Retina (tissue), 1 donor: Measurements from ENCODE around the gene XPO5.
A peak's percentile ranks its signal among the peaks of the same experiment; 100 is the strongest.
"Not testable (repeated sequence)": the region's sequence is repeated elsewhere in the genome, so short reads cannot be mapped to it uniquely, and the experiment has no call there.

Source experiments
- DNase-seq: peaks from one replicate; pipeline ENCODE4 v3.0.0-alpha.2; 2016

Gene XPO5

GRCh38 chr6:43575772-43576551 is at the start of gene XPO5, which contains the start of gene POLH:
TSS of gene XPO5 (minus strand) at chr6:43576038. CDS start at chr6:43575864, 174 bp downstream.
TSS of gene POLH (plus strand) at chr6:43576185. CDS start at chr6:43582320, 6,135 bp downstream.
- DNase-seq, result peak; percentile 96

DNA sequence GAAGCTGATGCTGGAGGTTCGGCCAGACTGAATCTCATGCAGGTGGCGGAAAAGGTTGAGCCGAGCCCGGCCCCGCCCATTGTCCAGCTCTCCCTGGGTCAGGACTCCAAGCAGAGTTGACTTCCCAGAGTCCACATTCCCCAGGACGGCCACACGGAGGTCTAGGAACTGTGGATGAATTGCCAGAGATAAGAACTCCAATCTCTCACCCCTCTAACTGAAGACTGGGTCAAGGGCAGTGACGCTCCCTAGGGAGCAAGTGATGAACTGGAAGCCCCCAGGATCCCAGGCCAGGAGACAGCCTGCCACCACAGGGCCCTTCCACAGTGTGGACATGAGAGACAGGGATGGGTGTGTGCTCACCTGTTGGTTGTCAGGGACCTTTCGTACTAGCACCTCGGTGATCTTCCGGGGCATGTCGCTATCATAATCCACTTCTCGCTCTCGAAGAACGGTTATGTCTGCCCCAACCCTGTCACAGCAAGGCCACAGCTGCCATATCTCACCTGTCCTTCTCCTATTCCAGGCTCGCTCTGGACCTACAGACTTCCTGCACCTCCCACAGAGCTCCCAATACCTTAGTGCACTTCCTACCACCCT is 49.7 kb upstream of the XPO5 start:
- DNase-seq, result no peak

DNA sequence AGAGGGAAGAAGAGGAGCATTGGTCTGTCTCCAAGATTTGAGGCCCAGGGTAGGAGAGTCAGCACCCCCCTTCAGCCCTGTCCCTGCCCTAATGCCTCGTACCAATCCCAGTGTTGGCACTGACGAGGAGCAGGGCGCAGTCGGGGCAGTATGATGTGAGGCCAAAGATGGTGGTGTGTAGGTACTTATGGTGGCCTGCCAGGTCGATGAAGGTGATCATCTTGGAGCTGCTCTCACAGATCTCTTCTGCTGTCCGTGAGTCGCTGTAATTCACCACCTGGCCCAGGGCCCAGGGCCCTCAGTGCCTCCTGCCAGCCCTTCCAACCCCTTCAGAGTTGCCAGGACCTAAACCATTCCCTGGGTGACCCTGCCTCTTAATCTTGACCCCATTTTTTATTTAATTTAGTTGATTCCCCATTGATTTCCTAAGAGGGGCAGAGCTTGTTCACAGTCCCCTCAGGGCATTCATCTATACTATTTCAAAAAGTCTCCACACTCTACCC is 49.0 kb upstream of the XPO5 start:
- no peak for DNase-seq

GRCh38 chr6:43623880-43624785 is 48.3 kb upstream of the XPO5 start:
- DNase-seq, result no peak

DNA sequence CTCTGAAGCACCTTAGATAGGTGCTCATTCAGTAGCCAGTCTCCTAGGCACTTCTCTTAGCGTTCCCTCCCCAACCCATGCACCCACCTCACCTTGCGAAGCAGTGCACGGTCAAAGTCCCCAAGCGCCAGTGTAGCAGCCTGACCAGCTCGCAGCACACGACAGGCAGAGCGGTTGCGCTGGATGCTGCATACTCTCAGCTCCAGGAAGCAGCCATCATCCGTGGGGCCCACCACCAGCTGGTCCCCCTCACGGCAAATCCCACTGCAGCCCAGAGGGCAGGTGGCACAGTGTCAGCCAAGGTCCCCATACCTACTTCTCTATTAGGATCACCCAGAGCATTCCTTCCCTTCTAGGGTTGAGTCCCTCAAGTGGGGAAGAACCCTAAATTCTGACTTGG is 46.7 kb upstream of the XPO5 start:
- no peak for DNase-seq

GRCh38 chr6:43621836-43622180 is 46.0 kb upstream of the XPO5 start:
- no peak for DNase-seq

DNA sequence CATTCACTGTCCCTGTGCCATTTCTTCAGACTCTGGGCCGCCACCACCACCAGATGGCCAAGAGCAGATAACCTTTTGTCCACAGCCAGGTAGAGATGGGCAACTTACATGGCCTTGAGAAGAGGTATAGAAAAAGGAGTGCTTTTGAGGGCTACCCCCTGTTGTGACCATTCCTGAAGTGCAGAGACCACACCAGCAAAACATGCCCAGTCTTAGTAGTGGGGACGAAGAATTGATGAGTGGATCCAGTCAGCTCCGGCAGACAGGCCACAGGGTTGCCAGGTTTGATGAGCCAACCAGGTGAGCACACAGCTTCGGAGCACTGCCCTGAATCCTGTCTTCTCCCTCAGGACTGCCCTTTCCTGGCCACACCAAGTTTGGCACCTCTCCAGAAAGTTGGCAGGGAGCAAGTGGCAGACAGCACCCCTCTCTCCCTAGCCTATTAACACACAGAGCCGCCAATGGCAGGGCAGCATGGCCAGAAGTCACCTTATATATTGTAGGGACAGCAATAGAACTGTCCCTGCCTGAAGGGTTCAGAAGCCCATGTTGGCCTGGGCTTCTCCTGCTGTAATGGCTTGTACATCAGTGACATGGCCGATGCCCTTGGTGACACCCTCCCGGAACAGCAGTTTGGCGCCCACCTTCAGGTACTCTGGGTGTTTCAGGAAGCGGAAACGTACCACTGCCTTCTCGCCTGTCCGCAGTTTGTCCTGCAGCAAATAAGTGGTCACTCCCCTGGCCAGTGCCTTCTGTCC is 45.4 kb upstream of the XPO5 start:
- no peak for DNase-seq

GRCh38 chr6:43616725-43617472 is 41.1 kb upstream of the XPO5 start:
- no peak for DNase-seq

- no peak for DNase-seq
Measured at GRCh38 chr6:43614396-43614730, 38.5 kb upstream of the XPO5 start.

DNA sequence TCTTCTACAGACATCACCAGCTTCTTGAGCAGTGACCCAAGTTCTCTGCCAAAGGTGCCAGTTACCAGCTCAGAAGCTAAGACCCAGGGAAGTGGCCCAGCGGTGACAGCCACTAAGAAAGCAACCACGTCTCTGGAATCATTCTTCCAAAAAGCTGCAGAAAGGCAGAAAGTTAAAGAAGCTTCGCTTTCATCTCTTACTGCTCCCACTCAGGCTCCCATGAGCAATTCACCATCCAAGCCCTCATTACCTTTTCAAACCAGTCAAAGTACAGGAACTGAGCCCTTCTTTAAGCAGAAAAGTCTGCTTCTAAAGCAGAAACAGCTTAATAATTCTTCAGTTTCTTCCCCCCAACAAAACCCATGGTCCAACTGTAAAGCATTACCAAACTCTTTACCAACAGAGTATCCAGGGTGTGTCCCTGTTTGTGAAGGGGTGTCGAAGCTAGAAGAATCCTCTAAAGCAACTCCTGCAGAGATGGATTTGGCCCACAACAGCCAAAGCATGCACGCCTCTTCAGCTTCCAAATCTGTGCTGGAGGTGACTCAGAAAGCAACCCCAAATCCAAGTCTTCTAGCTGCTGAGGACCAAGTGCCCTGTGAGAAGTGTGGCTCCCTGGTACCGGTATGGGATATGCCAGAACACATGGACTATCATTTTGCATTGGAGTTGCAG is 38.0 kb upstream of the XPO5 start:
- DNase-seq, result no peak

DNA sequence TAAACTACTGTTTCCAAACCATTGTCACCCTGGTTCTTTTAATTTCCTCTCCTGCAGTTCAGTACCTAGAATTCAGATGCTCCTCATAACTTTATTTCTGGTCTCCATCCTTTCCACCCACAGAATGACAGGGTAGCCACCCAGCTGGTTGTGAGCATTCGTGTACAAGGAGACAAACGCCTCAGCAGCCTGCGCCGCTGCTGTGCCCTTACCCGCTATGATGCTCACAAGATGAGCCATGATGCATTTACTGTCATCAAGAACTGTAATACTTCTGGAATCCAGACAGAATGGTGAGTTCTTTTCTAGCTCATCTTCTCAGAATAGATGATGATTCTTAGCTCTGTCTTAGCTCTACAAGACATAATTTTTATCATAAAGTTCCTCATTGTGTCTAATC is 34.6 kb upstream of the XPO5 start:
- no peak for DNase-seq

DNA sequence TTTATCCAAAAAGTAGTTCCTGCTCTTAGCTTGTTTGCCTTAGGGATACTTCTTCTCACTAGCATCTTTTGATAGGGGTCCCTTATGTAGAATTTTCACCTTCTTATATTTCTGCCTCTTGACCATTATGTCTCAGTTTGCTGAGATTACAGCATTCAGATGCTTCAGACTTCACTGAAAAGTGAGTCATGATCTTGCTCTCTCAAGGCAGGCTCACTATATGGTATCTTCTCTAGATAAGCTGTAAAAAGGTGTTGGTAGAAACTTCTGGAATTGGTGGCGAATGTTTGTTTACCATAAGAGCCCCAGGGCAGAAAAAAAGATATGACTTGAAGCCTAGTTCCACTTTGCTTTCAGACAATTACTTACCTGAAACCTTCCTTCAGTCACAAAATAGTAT is 33.6 kb upstream of the XPO5 start:
- no peak for DNase-seq

DNA sequence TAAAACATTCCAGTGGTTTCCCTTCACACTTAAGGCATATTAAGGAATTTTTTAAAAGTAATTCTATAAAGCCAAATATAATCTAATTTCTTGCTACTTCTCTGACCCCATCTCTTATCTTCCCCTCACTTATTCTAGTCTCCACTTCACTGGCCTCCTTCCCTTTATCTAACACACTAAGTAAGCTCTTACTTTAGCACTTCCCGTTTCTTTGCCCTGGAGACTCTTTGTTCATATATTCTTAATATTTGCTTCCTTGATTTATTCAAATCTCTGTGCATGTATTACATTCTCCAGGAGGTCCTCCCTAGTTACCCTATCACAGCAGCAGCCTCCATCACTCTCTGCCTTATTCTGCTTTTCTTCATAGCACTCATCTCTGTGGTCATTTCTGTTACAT is 33.0 kb upstream of the XPO5 start:
- DNase-seq, result no peak

GRCh38 chr6:43608310-43608763 is 32.5 kb upstream of the XPO5 start:
- peak; percentile 81 for DNase-seq

GRCh38 chr6:43606019-43606418 is 30.2 kb upstream of the XPO5 start:
- DNase-seq, result no peak

DNA sequence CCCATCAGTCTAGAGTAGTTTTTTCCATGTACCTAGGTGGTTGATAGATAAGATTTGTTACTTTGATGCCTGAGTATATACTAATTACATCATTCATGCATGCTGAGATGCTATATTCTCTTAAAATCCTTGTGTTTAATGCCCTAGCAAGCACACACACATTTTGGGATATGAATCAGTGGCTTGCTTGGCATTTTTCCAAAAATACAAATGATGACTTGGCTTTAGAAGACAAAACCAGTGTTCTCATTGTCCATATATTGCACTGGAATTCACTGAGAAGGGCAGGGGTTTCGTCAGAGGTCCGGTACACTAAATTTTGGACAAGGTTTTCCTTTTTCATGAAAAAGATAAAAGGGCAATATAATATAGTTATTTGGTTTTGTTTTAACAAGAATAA is 28.3 kb upstream of the XPO5 start:
- DNase-seq, result no peak

DNA sequence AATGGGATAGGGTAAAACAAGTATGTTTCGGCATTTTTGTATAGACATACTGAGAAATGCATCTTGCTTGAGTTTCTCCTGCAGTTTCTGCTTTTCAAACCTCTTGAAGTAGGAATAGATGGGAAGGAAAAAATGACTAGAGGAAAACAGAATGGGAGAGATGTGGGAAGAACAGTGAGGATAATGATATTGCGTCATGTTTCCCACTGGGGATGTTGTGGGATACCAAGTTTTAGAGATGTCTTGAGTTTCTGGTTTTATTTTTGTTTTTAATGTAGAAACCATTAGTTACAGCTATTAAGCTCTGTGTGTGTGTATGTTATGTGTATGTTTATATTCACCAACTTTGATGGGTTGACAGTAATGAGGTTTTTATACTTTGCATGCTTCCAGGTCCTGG is 24.8 kb upstream of the XPO5 start:
- DNase-seq, result no peak

GRCh38 chr6:43593938-43594337 is 18.1 kb upstream of the XPO5 start:
- DNase-seq, result no peak

DNA sequence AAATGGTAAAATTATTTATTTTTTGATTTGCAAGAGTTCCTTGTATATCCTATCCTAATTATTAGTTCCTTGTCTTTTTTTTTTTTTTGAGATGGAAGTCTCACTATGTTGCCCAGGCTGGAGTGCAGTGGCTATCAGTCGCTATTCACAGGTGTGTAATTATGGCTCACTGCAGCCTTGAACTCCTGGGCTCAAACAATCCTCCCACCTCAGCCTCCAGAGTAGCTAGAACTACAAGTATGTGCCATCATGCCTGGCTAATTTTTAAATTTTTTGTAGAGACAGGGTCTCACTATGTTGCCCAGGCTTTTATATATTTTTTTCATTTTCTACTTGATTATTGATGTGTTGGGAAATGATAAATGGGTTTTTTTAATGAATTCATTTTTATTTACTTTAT is 13.7 kb upstream of the XPO5 start:
- not testable (repeated sequence) for DNase-seq

DNA sequence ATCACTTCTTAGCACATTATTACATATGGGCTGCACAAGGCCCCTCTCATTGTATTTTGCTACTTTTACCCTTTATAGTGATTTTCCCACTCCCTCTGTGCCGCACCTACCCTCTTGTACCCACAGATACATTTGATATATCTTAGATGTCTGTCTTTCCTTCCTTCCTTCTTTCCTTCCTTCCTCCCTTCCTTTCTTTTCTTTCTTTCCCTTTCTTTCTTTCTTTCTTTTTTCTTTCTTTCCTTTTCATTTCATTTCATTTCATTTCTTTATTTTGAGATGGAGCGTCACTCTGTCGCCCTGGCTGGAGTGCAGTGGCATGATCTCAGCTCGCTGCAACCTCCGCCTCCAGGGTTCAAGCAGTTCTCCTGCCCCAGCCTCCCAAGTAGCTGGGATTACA is 12.4 kb upstream of the XPO5 start:
- no peak for DNase-seq

GRCh38 chr6:43584892-43585570 is 9.2 kb upstream of the XPO5 start:
- DNase-seq, result no peak
